GM19455 (cell line): ENCODE results near the gene RALY.

Experiments used
- ATAC-seq: cut with Tn5 transposase; IDR thresholded peaks from one replicate; pipeline ENCODE4 v1.9.1; 2021; ENCODE audit not compliant: unreplicated experiment

RALY gene

DNA sequence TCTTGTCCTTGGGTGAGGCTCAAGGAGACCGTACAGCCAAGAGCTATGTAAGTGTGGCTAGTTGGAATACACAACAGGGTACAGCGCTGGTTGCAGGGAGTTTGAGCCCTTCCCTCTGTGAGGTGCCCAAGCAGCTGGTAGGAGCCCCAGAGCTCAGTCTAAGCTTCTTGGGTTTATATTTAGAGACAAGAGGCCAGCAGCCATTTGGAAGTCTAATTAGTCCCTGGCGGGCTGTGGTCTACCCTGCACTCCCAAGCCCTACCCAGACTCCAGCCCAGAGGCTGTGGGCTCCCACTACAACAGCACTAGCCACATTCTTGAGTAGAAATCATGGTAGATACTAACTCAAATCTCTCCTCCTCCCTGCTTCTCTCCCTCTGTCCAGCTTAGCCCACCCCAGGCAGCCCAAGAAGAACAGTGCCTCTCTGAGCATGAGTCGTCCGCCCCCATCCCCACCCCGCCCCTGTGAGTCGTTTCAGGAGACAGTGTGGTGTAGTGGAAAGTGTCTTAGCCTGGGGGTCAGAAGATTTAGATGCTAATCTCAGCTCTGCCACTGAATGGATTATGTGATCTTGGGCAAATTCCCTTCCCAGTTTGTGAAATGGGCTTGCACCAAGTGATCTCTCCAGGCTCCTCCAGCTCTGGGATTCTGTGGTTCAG, 80.5 kb downstream of the RALY start:
- ATAC-seq = no peak

DNA sequence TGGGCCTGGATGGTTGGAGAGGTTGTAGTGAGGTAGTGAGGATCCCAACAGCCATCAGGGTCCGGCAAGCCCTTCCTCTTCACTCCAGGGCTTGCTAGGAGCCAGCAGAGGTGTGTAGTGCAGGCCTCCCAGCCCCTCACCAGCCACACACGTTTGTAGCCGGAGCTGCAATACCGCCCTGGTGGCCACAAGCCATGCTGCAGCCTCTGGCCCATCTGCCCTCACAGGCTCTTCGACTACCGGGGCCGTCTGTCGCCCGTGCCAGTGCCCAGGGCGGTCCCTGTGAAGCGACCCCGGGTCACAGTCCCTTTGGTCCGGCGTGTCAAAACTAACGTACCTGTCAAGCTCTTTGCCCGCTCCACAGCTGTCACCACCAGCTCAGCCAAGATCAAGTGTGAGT, 81.9 kb downstream of the RALY start:
- ATAC-seq = no peak

DNA sequence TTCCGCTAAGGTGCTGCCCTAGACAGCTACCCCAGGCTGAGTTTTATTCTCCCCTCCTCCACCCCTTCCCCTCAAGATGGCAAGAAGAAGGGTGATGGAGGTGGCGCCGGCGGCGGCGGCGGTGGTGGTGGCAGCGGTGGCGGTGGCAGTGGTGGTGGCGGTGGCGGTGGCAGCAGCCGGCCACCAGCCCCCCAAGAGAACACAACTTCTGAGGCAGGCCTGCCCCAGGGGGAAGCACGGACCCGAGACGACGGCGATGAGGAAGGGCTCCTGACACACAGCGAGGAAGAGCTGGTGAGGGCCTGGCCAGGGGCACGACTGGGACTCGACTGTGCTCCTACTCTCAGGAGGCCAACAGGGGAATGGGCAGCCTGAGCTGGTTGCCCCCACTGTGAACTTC, 83.2 kb downstream of the RALY start:
- ATAC-seq = no peak

DNA sequence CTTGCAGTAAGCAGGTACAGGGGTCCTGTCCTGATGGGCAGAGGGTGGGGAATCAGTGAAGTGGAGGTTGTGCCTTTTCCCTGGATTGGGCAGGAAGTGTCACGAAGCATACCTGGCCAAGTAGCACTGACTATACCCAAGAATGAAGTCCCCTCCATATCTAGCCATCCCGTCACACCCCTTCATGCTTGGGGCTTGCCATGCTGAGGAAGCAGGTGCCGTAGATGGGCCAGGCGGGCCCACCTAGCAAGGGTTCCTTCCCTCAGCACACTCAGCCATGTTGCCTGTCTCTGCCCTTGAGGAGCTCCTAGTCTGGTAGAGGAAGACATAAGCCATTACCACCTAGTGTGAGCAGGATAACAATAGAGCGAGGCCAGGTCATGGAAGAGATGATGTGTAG, 84.8 kb downstream of the RALY start:
- no peak for ATAC-seq

DNA sequence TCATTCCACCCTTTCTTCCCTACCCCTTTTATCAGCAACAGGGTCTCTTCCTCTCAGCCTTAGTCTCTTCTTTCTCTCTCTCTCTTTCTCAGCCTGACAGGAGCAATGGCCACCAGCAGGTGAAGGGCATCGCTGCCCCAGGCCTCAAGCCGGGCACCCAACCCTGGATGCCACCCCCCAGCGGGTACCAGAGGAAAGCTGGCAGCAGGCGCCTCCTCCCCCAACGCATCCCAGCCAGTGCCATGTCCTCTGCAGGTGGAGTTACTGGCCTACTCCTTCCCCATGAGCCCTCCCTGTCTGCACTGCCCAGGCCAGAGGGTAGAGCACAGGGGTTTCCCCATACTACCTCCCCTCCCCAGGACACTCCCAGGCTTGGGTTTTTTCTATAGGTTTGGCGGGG, 86.1 kb downstream of the RALY start:
- ATAC-seq = no peak

DNA sequence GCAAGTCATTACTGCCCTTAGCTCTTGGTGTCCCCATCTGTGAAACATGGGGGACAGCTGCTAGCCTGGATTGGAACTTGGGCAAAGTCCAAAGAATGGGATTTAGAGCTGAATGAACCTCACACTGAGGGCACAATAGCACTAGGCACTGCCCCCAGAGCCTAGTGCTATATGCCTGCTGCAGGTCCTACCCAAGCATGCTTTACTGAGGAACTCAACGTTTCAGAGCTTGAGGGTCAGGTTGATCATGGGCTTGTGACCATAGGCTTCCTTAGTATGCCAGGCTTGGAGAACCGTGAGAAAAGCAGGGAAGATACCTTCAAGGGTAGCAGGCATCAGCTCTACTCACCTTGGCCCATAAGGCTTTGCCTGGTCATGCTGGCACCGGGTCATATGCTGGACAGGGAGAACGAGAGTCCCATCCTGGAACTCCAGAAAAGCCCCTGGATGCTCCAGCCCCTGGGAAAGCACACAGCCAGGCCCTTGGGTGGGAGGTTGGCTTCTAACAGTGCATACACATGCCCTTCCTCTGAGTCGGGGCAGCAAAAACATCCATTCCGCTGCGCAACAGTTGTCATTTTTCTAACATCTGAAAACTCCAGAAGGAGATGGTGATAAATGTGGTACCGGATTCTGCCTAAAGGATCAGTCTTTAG, 88.6 kb downstream of the RALY start:
- ATAC-seq = no peak

DNA sequence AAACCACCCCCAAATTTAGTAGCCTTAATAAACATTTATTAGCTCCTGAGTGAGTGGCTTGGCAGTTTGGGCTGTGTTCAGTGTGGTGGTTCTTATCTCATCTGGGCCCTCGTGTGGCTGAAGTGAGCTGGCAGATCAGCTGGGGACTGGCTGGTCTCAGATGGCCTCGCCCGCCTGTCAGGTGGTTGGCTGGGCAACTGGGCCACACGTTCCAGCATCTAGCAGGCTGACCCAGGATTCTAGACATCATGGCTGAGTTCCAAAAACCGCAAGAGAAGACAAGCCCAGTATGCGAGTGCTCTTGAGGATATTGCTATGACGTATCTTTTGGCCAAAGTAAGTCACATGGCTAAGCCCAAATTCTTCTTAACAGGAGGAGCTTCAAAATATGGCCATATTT, 89.4 kb downstream of the RALY start:
- no peak for ATAC-seq

DNA sequence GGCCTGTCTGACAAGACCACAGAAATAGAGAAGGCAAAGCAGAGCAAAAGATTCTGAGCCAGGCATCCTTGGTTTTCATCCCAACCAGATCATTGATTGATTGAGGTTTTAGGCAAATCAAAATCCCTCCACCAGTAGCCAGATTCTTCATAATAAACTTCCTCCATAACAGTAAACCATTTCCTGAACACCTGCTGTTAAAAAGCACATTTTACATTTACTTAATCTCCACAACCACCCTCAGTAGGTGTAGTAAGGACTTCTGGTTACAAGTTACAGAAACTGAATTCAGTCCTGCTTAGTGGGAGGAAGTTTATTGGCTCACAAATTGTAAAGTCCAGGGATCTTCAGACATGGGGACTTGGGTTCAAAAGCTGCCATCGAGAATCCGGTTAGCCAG, 90.1 kb downstream of the RALY start:
- no peak for ATAC-seq

DNA sequence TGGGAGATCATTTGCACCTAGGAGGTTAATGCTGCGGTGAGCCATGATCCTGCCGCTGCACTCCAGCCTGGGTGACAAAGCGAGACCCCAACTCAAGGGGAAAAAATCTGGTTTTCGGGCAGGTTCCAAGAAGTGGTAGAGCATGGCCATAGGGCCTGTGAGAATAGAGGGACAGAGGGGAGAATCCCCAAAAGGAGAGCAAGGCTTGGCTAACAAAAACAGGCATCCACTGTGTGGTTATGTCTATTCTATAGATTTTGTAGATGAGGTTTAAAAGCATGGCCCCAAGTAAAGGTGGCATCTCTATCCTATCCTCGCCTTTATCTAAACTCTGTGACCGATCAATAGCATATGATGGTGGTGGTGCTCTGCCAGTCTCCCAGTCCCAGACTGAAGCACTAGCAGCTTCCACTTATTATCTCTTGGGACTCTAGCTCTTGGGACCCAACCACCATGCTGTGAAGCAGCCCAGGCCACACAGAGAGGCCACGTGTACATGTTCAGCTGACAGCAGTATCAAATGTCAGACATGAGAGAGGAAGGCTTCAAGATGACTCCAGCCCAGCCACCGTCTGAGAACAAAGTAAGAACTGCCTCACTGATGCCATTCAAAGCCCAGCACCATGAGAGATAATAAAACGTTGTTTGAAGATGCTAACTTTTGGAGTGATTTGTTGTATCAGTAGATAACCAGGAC, 90.7 kb downstream of the RALY start:
- ATAC-seq = no peak

DNA sequence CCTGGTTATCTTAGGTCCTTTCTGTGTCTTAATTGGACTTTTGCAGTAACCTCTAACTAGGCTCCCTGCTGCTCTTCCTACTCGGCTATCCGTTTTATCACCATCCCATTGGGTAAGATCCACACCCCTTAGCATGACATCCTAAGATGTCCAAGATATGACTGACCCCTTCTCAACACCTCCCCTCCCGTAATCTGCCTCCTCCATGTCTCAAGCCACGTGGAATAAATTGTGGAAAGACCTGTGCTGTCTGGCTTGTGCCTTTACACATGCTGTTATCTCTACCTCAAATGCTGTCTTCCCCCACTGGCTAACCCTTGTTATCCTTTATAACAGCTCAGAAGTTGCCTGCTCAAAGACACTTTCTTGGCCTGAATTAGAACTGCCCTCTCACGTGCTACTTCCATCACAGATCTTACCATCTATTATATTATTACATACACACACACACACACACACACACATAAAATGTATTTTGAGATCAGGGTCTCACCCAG, 91.9 kb downstream of the RALY start:
- no peak for ATAC-seq

DNA sequence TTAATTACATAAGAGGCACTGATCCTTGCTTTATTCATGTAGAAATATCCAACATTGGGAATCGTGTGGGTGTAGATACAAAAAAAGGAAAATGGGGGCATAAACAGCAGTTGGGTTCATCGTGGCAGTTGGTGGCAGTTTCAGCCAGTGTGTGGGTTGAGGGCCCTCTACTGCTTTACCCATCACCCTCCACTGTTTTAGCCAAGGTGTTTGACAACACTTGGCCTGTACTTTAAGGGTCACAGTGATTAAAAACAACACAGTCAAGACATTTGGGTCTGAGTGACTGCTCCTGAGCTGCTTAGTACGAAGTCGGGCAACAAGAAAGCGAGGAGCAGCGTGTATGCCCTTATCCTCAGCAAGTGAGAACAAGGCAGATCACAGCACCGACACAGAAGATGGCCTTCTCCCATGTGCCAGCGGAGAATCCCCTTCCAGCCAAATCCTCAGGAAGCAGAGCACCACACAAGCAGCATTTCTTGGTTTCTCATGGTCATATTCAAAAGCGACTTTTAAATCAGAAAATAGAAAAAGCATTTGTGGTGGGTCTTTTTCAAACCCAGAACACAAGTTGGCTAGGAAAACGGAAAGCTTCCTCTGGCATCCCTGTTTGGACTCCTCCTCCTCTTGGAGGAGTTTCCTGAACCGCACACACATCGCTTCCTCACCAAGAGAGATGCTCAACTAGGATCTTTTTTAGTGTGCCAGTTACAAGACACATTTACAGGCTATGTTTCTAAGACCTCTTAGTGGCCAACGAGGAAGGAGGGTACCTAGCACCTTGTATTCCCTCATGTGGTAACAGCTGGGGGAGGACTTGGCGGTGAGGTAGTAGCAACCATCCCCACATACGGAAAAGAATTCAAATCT, 94.8 kb downstream of the RALY start:
- no peak for ATAC-seq

DNA sequence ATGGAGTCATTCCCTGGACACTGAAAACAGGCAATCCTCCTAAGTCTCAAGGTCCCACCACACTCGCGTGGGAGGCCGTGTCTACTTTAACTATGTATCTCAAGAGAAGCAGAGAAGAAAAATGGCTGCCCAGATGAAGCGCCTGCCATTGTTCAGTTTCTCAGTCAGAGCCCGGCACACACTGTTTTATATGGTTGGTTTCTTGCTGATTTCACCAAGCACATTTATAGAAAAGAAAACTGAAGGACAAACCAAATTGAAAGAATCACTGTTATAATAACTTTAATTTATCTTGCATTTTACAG, 95.4 kb downstream of the RALY start:
- ATAC-seq = no peak

DNA sequence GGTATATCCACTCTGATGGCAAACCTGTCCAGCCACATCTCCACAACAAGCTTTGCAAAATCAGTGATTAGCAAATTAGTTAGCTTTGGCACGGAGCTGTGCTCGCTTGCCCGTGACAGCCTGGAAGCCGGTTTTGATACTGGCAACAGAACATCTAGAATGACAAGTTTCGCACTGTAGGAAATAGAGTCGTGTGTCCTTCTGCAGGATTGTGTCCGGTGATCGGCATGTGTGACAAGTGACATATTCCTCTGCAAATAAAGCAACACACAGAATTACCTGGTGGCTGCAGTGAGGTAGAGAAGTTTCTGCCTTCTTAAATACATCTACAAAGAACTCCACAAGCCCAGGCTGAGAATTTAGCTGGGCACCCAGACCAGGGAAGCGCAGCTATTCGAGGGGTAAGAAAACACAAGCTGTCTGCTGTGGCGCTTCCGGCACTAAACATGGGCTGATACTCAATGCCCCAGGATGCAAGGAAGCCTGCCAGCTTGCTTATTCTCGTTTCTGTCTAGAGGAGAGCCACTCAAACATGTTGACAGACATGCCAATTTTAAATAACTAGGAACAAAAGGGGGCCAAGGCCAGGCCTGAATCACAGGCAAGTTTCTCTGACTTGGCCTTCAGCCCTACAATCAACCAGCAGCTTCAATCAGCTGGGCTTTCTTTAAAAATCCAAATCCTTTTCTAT, 96.1 kb downstream of the RALY start:
- ATAC-seq = no peak

DNA sequence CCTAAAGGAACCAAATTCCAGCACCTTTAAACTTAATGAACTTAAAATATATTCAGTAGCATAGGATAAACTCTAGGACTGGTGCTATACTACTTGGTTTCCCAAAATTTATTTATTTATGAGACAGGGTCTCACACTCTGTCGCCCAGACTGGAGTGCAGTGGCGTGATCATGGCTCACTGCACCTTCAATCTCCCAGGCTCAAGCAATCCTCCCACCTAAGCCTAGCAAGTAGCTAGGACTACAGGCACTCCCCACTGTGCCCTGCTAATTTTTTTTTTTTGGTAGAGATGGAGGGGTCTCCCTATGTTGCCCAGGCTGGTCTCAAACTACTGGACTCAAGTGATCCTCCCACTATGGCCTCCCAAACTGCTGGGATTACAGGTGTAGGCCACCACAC, 96.9 kb downstream of the RALY start:
- ATAC-seq = no peak

DNA sequence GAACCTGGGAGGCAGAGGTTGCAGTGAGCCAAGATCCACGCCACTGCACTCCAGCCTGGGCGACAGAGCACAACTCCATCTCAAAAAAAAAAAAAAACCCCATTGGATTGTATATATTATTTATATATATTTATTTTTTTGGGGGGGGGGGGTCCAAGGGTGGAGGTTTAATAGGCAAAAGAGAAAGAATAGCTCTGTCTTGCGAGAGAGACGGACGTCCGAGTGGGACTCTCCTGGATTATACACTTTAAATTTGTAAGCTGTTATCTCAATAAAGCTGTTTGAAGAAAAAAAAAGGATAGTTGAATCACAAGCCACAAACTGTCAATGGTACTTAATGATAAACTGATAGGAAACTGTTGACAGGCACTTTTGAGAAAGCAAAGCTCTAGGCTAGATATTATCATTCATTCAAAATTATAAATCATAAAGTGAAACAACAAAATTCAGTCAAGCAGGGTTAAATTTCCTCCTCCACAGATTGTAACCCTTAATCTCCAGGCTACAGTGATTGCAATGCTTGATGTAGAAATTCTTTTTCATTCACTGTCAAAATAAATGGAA, 98.0 kb downstream of the RALY start:
- ATAC-seq = no peak

DNA sequence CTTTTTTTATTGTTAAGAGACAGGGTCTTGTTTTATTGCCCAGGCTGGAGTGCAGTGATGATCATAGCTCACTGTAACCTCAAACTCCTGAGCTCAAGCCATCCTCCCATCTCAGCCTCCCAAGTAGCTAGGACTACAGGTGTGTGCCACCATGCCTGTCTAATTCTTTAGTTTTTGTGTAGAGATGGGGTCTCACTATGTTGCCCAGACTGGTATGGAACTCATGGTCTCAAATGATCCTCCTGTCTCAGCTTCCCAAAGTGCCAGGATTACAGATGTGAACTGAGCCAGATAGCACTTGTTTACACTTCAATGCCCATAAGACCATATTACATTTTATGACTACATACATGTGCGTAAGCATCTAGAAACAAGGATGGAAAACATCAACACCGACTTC, 100.2 kb downstream of the RALY start:
- ATAC-seq = no peak

DNA sequence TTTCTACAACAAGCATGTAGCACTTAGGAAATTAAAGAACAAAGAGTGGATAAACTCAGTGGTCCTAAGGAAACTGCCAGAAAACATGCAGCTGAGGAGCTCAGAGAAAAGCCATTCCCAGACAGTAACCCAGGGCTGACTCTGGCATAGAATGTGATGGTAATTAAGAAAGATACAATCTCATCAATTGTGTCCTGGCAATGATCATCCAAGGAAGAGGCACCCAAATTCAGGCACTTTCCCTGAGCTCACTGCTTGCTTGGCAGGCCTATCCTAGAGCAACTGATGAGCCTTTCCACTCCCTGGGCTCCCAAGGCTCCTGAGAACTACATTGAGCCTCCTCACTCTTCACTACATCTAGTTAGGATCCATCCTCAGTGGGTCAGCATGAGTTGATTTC, 102.1 kb downstream of the RALY start:
- no peak for ATAC-seq

DNA sequence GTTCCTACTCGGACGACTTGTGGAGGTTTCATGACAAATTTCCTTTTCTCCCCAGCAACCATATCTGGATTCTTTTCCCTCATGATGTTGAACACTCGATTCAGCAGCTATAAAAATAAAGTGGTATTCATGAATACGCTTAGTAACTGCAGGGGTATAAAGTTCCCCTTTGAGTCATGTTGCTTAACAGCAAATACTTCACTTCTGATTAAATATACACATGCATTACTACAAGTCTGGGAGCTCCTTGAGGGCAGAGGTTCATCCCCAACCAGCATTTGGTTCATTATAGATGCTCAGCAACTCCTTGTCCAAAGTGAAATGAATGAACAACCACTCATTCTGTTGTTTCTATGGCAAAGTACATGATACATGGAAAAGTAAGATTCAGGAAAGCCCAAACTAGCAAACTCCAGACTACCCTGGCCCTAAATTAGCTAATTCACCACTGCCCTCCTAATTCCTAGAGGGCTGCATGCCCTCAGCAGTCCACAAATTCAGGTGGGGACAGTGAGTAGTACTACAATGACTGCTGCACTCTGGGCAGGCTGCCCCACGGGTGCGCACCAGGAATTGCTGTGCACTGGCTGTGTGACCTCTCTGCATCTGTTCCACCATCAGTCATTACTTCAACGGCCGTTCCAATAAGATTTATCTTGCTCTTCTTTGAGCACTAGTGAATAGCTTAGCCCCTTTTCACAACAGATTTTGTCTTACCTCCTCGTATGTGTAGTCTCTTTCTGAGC, 103.2 kb downstream of the RALY start:
- ATAC-seq = no peak

DNA sequence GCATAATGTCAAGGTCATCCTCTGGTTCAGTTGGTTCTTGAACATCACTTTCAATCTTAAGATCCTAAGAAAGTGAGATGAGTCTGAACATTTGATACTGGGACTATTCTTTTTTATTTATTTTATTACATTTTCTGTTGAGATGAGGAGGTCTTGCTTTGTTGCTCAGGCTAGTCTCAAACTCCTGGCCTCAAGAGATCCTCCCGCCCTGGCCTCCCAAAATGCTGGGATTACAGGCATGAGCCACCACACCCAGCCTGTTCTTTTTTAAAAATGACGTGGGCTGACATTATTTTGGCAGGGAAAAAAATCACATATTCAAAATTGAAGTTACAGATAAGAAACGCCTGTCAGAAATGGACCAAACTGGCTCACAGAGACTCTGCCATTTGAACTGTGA, 104.9 kb downstream of the RALY start:
- ATAC-seq = no peak

DNA sequence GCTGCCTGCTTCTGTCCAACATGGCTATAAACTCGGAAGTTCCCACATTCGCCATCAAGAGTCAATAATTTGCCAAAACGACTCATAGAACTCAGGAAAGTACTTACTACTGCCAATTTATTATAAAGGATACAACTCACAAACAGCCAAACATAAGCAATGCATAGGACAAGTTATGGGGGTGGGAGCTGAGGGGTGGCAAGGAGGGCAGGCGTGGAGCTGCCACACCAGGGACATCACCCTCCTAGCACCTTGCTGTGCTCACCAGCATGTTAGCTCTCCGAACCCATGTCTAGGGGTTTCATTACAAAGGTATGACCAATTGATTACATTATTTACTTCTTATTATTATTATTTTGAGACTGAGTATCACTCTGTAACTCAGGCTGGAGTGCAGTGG, 106.0 kb downstream of the RALY start:
- no peak for ATAC-seq
